ENCODE data around the gene DPH2.

Gene DPH2

GRCh38 chr1:43944860-43945259 lies 24.9 kb upstream of the DPH2 start:
- DNase-seq (ENCODE audit: low read depth, low spot score), result no peak

GRCh38 chr1:43945674-43946235 lies 24.1 kb upstream of the DPH2 start:
- no peak for DNase-seq (ENCODE audit: low read depth, low spot score)

GRCh38 chr1:43946236-43947060 lies 23.4 kb upstream of the DPH2 start, which contains the start of gene IPO13:
IPO13 (plus strand) TSS chr1:43946950; CDS start chr1:43947601, 651 bp downstream.
- DNase-seq (ENCODE audit: low read depth, low spot score), result peak; percentile 87

- no peak for DNase-seq (ENCODE audit: low read depth, low spot score)
Observed at GRCh38 chr1:43947061-43947873, 22.5 kb upstream of the DPH2 start.

- no peak for DNase-seq (ENCODE audit: low read depth, low spot score)
Observed at GRCh38 chr1:43947874-43948437, 21.9 kb upstream of the DPH2 start.

GRCh38 chr1:43949678-43950077 lies 20.1 kb upstream of the DPH2 start:
- no peak for DNase-seq (ENCODE audit: low read depth, low spot score)

GRCh38 chr1:43951021-43951985 lies 18.5 kb upstream of the DPH2 start:
- no peak for DNase-seq (ENCODE audit: low read depth, low spot score)

GRCh38 chr1:43952731-43953346 lies 17.0 kb upstream of the DPH2 start:
- DNase-seq (ENCODE audit: low read depth, low spot score), result no peak

GRCh38 chr1:43953361-43953760 lies 16.4 kb upstream of the DPH2 start:
- no peak for DNase-seq (ENCODE audit: low read depth, low spot score)

DNA sequence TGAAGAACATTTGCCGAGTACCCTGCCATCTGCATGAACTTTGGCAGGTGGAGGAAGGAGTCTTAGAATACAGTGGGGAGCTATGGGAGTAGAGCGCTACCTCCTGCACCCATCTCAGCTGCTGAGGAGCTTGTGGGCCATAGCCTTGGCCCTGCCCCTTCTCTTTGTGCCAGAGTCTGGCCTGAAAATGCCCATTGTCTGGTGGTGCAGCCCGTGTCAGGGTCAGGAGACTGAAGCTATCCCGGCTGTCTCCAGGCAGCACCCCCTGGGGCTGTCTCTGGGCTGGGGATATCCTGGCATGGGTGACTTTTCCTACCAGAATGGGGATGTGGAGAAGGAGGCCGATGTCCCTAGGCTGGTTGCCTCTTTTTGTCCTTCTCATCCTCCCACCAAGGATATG lies 15.8 kb upstream of the DPH2 start:
- no peak for DNase-seq (ENCODE audit: low read depth, low spot score)

- no peak for DNase-seq (ENCODE audit: low read depth, low spot score)
Observed at GRCh38 chr1:43956234-43956633, 13.6 kb upstream of the DPH2 start.

- no peak for DNase-seq (ENCODE audit: low read depth, low spot score)
Observed at GRCh38 chr1:43957407-43958040, 12.3 kb upstream of the DPH2 start.

- DNase-seq (ENCODE audit: low read depth, low spot score), result no peak
Observed at GRCh38 chr1:43958351-43959255, 11.2 kb upstream of the DPH2 start.

- no peak for DNase-seq (ENCODE audit: low read depth, low spot score)
Observed at GRCh38 chr1:43960798-43961197, 9.0 kb upstream of the DPH2 start.

- no peak for DNase-seq (ENCODE audit: low read depth, low spot score)
Observed at GRCh38 chr1:43961692-43962091, 8.1 kb upstream of the DPH2 start.

DNA sequence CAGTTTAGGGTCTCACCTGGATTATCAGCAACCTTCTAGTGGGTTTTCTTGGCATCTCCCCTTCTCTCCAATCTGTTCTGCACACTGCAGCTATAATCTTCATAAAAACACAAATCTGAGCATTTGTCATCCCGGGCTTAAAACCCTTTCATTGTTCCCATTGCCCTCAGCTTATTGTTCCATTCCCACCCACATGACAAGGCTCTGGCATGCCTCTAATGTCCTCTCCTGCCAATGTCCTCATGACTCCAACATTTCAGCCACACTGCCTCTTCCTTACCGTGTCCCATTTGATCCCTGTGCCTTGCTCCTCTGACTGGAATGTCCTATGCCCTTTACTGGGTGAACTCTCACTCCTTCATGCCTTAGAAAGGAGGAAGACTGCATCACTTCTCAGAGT lies 7.5 kb upstream of the DPH2 start:
- DNase-seq (ENCODE audit: low read depth, low spot score), result no peak

GRCh38 chr1:43963006-43963405 lies 6.8 kb upstream of the DPH2 start:
- DNase-seq (ENCODE audit: low read depth, low spot score), result no peak

DNA sequence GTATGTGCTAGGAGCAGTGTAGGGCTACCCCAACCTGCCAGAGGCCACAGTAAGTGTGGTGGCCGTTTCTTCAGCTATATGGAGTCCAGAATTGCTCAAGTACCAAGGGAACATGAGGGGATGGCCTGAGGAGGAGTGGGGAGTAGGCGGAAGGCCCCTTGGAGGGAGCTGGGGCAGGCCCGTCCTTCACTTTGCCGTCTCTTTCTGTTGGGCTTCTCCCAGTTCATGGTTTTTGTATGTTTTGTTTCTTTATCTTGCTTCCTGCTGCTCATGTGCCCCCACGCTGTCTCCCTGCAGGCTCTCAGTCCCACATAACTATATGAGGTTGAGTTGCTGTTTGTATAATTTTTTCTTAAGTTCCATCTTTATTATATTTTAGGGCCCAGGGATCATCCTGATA lies 5.9 kb upstream of the DPH2 start:
- no peak for DNase-seq (ENCODE audit: low read depth, low spot score)

DNA sequence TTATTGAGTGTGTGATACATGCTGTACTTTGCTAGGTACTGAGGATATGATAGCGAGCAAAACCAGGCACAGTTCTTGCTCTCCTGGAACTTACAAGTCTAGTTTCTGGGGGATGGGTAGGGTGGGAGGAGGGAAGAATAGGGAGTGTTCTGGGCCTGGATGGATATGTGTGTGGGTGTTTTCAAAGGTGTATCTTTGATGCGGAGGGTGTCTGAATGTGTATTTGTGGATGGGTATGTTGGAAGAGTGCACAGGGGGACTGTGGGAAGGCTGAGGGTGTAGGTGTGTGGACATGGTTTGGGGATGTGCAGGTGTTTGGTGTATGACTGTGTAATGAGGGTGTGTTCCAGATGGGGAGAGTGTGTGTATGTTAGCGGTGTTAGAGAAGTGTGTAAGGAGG lies 4.5 kb upstream of the DPH2 start:
- DNase-seq (ENCODE audit: low read depth, low spot score), result no peak
